GM12892 (cell line): ENCODE data around the gene MAGI3.

ENCODE experiments used
- POLR2A ChIP-seq: IDR thresholded peaks from 2 replicates; pipeline ENCODE4 v1.6.1; 2011; ENCODE audit warnings: low read depth, low read length, control low read depth
- POLR2AphosphoS5 ChIP-seq: IDR thresholded peaks from 2 replicates; pipeline ENCODE4 v1.6.1; 2011; ENCODE audit warnings: low read depth, low read length, control low read depth

DNA sequence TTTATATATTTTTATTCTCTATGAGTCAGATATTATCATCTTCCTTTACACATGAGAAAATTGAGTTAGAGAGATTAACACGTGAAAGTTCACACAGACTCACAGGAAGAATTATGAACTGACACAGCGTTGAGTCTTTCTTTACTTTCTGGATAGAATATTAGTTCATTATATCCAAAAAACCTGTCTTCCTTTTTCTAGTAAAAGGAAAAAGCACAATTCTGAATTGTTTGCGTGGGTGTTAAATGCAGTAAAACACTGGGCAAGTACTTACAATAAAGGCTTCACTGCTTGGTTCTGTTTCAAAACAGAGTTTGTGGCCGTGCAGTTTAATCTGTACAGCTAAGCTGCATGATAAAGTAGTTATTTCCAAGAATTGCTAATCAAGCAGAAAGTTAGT, 10.8 kb downstream of the MAGI3 start:
- TF ChIP-seq POLR2AphosphoS5 = no peak
- no peak for TF ChIP-seq POLR2A
